GM23338 (cell line): ENCODE measurements around the gene SLFN5. TPM values are rescaled to one million over a fixed set of nuclear protein-coding genes. Genes with fewer than 3 reads are reported as not detected.

ENCODE experiments used
- CREB1 ChIP-seq: fragments of 250-450 bp; sonication (Bioruptor Pico); IDR thresholded peaks from 2 replicates; pipeline ENCODE4 v1.5.0; 2020; ENCODE audit warnings: low read depth, mild to moderate bottlenecking, moderate library complexity
- EZH2 ChIP-seq: fragments of 200-600 bp; sonication (generic); IDR thresholded peaks from one replicate; pipeline ENCODE4 v1.8.0; 2017; ENCODE audit warnings: antibody characterized with exemption, mild to moderate bottlenecking, low read depth; ENCODE audit not compliant: unreplicated experiment
- NANOG ChIP-seq: IDR thresholded peaks from 2 replicates; pipeline ENCODE4 v1.6.1; 2016; ENCODE audit warnings: antibody characterized with exemption, borderline replicate concordance
- POLR2AphosphoS5 ChIP-seq: IDR thresholded peaks from 2 replicates; pipeline ENCODE4 v1.6.1; 2016; ENCODE audit warnings: antibody characterized with exemption, low read depth
- REST ChIP-seq: IDR thresholded peaks from one replicate; pipeline ENCODE4 v1.6.1; 2018; ENCODE audit warnings: antibody characterized with exemption; ENCODE audit not compliant: unreplicated experiment
- STAT1 ChIP-seq: IDR thresholded peaks from one replicate; pipeline ENCODE4 v1.6.1; 2016; ENCODE audit warnings: antibody characterized with exemption; ENCODE audit not compliant: unreplicated experiment
- ZNF462 ChIP-seq: fragments of 250-450 bp; sonication (Bioruptor Pico); IDR thresholded peaks from 2 replicates; pipeline ENCODE4 v1.5.0; 2020; ENCODE audit warnings: mild to moderate bottlenecking, moderate library complexity
- polyA plus RNA-seq: library from polyadenylated mRNA; unstranded; fragments of >200 nt; fragmentation: Nextera tagmentation; extraction: Ambion mirVana; gene quantifications from 2 replicates; pipeline ENCODE4 v1.2.1, GENCODE V29; 2016
- total RNA-seq: library from RNA; depleted of rRNA; stranded (reverse); fragments of >200 nt; shearing (Covaris generic); gene quantifications from 2 replicates; pipeline ENCODE4 v1.2.3, GENCODE V29; 2014
- TF ChIP-seq, protein P1 (sequence below): IDR thresholded peaks from 2 replicates; pipeline ENCODE4 v1.6.1; 2016; ENCODE audit warnings: antibody characterized with exemption

Gene SLFN5
- total and polyA plus RNA-seq, 2 experiments from 2014 or later, result 1.4 to 6.4 TPM

DNA sequence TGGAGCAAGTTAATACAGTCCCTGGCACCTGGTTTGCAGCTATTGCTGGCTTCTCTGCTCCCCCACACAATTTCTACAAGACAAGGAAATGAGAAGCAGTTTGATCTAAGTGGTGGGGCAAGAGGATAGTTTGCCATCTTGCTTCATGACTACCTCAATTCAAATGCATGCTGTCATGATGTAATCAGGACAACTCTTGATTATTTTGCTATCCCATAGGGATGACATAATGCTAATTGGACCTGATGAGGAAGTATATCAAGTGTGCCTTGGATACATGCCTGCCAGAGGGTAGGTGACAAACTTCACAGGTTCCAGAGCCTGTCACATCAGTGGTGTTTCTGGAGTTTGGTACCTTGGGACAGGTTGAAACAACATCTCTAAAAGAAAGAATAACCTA is 40.9 kb downstream of the SLFN5 start (continued):
- TF ChIP-seq REST (no peak), EZH2 (no peak), STAT1 (no peak), ZNF462 (CRISPR knock-in tag) (no peak), POLR2AphosphoS5 (no peak), CREB1 (CRISPR knock-in tag) (no peak), NANOG (no peak)
- TF ChIP-seq, protein P1, sequence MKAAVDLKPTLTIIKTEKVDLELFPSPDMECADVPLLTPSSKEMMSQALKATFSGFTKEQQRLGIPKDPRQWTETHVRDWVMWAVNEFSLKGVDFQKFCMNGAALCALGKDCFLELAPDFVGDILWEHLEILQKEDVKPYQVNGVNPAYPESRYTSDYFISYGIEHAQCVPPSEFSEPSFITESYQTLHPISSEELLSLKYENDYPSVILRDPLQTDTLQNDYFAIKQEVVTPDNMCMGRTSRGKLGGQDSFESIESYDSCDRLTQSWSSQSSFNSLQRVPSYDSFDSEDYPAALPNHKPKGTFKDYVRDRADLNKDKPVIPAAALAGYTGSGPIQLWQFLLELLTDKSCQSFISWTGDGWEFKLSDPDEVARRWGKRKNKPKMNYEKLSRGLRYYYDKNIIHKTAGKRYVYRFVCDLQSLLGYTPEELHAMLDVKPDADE, result no peak
